MCF 10A (cell line): ENCODE measurements around the gene MUC4. TPM values are rescaled to one million over a fixed set of nuclear protein-coding genes. Genes with fewer than 3 reads are reported as not detected.

Experiments
- BruUV-seq: library from RNA; stranded (reverse); fragments of 400-500 nt; replicated peaks from 2 replicates; lab custom pipeline; 2021; lab: Mats Ljungman, UMichigan
- CTCF ChIA-PET: fragments of 300-600 bp; sonication (Branson Sonifier 250); formaldehyde crosslinking; extraction: SDS; loops from one replicate; lab custom pipeline; 2021; ENCODE audit warnings: antibody characterized with exemption, inconsistent platforms; lab: Yijun Ruan, JAX
- POLR2A ChIA-PET: fragments of 300-600, 350-650 bp; sonication (Branson Sonifier 250); formaldehyde crosslinking; extraction: SDS; loops from one replicate; lab custom pipeline; 2020; ENCODE audit warnings: antibody characterized with exemption, inconsistent platforms; lab: Yijun Ruan, JAX
- DNase-seq: peaks from one replicate; pipeline ENCODE4 v3.0.0-alpha.2; 2018; ENCODE audit not compliant: unreplicated experiment
- H3K27ac Mint-ChIP-seq: one replicate; pipeline ENCODE4 v1.8.0; 2022; ENCODE audit warnings: mild to moderate bottlenecking, low read depth, mixed read lengths; ENCODE audit not compliant: unreplicated experiment
- H3K27me3 Mint-ChIP-seq: one replicate; pipeline ENCODE4 v1.8.0; 2022; ENCODE audit warnings: mixed read lengths; ENCODE audit not compliant: insufficient read depth, unreplicated experiment
- H3K36me3 Mint-ChIP-seq: one replicate; pipeline ENCODE4 v1.8.0; 2022; ENCODE audit warnings: mild to moderate bottlenecking, moderate library complexity, mixed read lengths; ENCODE audit not compliant: insufficient read depth, unreplicated experiment
- H3K4me1 Mint-ChIP-seq: one replicate; pipeline ENCODE4 v1.8.0; 2022; ENCODE audit warnings: mixed read lengths; ENCODE audit not compliant: insufficient read depth, unreplicated experiment
- H3K4me3 Mint-ChIP-seq: one replicate; pipeline ENCODE4 v1.8.0; 2022; ENCODE audit warnings: mild to moderate bottlenecking, moderate library complexity, mixed read lengths; ENCODE audit not compliant: unreplicated experiment
- H3K9me3 Mint-ChIP-seq: one replicate; pipeline ENCODE4 v1.8.0; 2022; ENCODE audit warnings: mixed read lengths; ENCODE audit not compliant: unreplicated experiment
- intact Hi-C: fragments of 100-400 bp; cut with micrococcal nuclease; formaldehyde crosslinking; loops from 2 replicates; pipeline ENCODE4 v1.14.1; 2022
- total RNA-seq: library from RNA; stranded (reverse); gene quantifications from 2 replicates; pipeline ENCODE4 v1.2.3, GENCODE V29; 2022
- TF ChIP-seq, protein P1 (sequence below): fragments of 200-600 bp; IDR thresholded peaks from one replicate; pipeline ENCODE4 v1.8.0; 2022; ENCODE audit warnings: antibody characterized with exemption, mild to moderate bottlenecking; ENCODE audit not compliant: unreplicated experiment

Gene MUC4
- total RNA-seq, 1 experiment from 2014 or later, result not detected

GRCh38 chr3:195849322-195850074 is 37.8 kb upstream of the MUC4 start:
- ChIA-PET POLR2A (interaction anchor here (0.7 kb wide), 1 partner anchor 76 kb away, joined by 4 read pairs; no protein-coding TSS in a partner anchor), CTCF (interaction anchor here (0.6 to 2.4 kb wide), 13 partner anchors 10 to 580 kb away, joined by 3 to 25 read pairs (median 5); no protein-coding TSS in a partner anchor)
- Mint-ChIP-seq H3K4me3 (no peak overlapping the region), H3K36me3 (no peaks in the 10 kb centered on the region), H3K27ac (no peak overlapping the region), H3K4me1 (peaks cover 5% of the 10 kb centered on the region), H3K27me3 (peaks cover 11% of the 10 kb centered on the region), H3K9me3 (peaks cover 7% of the 10 kb centered on the region)
- TF ChIP-seq, protein P1, sequence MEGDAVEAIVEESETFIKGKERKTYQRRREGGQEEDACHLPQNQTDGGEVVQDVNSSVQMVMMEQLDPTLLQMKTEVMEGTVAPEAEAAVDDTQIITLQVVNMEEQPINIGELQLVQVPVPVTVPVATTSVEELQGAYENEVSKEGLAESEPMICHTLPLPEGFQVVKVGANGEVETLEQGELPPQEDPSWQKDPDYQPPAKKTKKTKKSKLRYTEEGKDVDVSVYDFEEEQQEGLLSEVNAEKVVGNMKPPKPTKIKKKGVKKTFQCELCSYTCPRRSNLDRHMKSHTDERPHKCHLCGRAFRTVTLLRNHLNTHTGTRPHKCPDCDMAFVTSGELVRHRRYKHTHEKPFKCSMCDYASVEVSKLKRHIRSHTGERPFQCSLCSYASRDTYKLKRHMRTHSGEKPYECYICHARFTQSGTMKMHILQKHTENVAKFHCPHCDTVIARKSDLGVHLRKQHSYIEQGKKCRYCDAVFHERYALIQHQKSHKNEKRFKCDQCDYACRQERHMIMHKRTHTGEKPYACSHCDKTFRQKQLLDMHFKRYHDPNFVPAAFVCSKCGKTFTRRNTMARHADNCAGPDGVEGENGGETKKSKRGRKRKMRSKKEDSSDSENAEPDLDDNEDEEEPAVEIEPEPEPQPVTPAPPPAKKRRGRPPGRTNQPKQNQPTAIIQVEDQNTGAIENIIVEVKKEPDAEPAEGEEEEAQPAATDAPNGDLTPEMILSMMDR, result no peak
- intact Hi-C loops, result loop anchor here (5.0 kb wide), 1 partner anchor 197 kb away; no protein-coding TSS in a partner anchor
- no peak for DNase-seq
- BruUV-seq, result no TSS peak

DNA sequence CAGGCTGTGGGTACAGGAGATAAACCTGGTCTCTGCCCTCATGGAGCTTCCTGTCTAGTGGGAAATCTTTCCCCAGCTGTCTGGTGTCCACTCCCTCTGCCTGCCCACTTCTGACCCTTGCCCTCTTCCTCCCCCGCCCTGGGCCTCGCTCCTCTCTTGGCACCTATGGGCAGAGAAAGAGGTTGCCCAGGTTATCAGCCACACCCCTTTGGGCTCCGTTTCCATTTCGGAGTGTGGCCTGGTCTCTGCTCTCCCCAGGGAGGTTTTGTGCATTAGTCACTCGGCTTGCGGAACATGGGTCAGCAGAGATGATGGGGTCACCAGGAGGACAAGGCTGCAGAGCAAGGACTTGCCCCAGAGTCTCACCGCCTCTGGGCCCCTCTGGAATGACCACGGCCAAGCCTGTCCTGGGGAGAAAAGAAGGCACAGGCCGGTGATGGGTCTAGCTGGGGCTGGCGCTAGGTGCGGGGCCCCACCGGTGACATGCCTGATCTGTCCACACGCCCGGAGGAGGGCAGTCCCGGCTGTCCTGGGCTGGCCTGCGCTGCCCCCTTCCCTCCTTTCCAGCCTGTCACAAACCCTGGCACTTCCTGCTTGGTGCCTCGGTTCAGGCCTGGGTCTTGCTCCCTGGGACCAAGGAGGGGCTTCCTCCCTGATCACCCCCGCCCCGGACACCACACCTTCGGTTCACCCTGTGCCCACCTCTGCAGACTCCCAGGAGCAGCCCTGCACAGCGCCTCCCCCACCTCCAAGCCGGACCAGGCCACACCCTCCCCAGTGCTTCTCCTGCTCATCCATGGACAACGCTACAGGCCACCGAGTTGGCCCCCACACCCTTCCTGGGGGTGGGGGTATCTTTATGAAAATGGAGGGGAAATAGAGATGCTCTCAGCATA is 35.6 kb upstream of the MUC4 start:
- ChIA-PET POLR2A (no interaction called here), CTCF (interaction anchor here (0.6 kb wide), 1 partner anchor 108 kb away, joined by 4 read pairs; no protein-coding TSS in a partner anchor)
- Mint-ChIP-seq H3K27me3 (peaks cover 22% of the 10 kb centered on the region), H3K4me1 (peaks cover 5% of the 10 kb centered on the region), H3K4me3 (no peak overlapping the region), H3K27ac (no peak overlapping the region), H3K9me3 (peaks cover 7% of the 10 kb centered on the region), H3K36me3 (no peaks in the 10 kb centered on the region)
- TF ChIP-seq, protein P1, result no peak
- intact Hi-C loops, result no loop called here
- peak; percentile 61 for DNase-seq
- BruUV-seq, result no TSS peak

DNA sequence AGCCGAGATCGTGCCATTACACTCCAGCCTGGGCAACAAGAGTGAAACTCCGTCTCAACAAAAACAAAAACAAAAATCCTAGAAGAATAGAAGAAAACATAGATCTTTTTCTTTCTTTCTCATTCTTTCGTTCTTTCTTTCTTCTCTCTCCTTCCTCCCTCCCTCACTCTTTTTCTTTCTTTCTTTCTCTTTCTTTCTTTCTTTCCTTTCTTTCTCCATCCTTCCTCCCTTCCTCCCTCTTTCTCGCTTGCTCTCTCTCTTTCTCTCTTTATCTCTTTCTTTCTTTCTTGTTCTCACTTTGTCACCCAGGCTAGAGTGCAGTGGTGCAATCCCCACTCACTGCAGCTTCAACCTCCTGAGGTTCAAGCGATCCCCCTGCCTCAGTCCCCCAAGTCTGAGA is 33.8 kb upstream of the MUC4 start:
- H3K36me3 Mint-ChIP-seq, result no peaks in the 10 kb centered on the region
- H3K4me3 Mint-ChIP-seq, result no peak overlapping the region
- H3K27me3 Mint-ChIP-seq, result peaks cover 22% of the 10 kb centered on the region
- H3K27ac Mint-ChIP-seq, result no peak overlapping the region
- peaks cover 7% of the 10 kb centered on the region for H3K9me3 Mint-ChIP-seq
- intact Hi-C loops, result no loop called here
- peaks cover 5% of the 10 kb centered on the region for H3K4me1 Mint-ChIP-seq
- TF ChIP-seq, protein P1, result no peak
- CTCF ChIA-PET, result interaction anchor here (0.7 kb wide), 1 partner anchor 229 kb away, joined by 3 read pairs; no protein-coding TSS in a partner anchor
- POLR2A ChIA-PET, result no interaction called here
- no TSS peak for BruUV-seq
- no peak for DNase-seq
